ENCODE results near the gene MAP1LC3B.
"Not testable (repeated sequence)": the region's sequence is repeated elsewhere in the genome, so short reads cannot be mapped to it uniquely, and the experiment has no call there.

GRCh38 chr16:87379312-87379752, 12.8 kb upstream of the MAP1LC3B start:
- not testable (repeated sequence) for TF ChIP-seq SIN3A (IDR thresholded peaks at IDR 0.05; ENCODE audit: borderline replicate concordance, insufficient read depth, low read depth, low read length); CTCF (IDR thresholded peaks at IDR 0.05); POLR2AphosphoS5 (IDR thresholded peaks at IDR 0.05; ENCODE audit: low read depth, low read length); REST (IDR thresholded peaks at IDR 0.05; ENCODE audit: insufficient read depth in 1 of 2, low read depth in 2 of 2, low read length in 1 of 2); TCF7L2 (IDR thresholded peaks at IDR 0.05; ENCODE audit: low read depth, low read length)

Measured in Panc1 (cell line).